ENCODE data around the gene SEPTIN10.

SEPTIN10 gene

DNA sequence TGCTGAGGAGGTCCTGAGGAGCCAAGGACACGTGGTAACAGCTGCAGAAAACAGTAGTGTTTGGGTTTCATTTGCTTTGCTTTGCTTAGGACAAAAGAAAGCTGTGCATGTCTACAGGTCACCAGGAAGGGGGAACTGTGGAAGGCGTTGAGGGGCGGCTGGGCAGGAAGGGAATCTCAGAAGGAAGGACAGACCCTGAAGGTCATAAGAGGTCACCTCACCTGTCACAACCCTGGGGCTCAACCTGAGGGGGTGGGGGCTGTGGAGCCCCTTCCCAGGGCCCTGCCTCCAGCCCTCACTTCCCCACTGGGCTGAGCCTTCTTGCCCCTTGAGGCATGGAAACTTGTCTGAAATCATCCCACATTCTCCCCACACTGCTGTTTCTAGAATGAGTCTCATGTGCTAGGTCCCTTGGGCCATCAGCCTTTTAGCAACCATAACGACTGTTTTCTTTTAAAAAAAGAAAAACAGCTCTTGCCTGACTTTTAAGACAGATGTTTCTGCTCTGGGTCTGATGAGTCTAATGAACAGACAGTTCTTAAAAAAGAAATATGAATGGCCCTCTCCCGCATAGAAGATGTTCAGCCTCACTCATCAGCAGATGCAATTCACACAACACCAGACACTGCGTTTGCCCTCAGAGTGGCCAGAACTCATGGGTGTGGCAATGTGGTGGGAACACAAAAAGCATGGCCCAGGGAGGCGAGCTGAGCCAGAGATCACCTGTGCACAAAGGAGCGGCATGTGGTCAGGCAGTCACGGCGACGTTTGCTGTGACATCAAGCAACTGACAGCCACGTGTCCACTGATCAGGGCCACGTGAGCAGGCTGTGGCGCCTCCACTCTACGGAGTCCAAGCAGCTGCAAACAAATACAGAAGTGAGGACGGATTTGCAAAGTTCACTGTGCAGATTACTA, 84.0 kb downstream of the SEPTIN10 start:
- in situ Hi-C loops (cut with MboI; ENCODE audit: low sequenced_read_pairs, unreplicated experiment): no loop called here
- DNase-seq (ENCODE audit: low spot score): no peak
- TF ChIP-seq, protein P1, sequence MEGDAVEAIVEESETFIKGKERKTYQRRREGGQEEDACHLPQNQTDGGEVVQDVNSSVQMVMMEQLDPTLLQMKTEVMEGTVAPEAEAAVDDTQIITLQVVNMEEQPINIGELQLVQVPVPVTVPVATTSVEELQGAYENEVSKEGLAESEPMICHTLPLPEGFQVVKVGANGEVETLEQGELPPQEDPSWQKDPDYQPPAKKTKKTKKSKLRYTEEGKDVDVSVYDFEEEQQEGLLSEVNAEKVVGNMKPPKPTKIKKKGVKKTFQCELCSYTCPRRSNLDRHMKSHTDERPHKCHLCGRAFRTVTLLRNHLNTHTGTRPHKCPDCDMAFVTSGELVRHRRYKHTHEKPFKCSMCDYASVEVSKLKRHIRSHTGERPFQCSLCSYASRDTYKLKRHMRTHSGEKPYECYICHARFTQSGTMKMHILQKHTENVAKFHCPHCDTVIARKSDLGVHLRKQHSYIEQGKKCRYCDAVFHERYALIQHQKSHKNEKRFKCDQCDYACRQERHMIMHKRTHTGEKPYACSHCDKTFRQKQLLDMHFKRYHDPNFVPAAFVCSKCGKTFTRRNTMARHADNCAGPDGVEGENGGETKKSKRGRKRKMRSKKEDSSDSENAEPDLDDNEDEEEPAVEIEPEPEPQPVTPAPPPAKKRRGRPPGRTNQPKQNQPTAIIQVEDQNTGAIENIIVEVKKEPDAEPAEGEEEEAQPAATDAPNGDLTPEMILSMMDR (IDR thresholded peaks at IDR 0.05; ENCODE audit: borderline replicate concordance, control extremely low read depth, extremely low read depth, insufficient read depth, missing control alignments): no peak

DNA sequence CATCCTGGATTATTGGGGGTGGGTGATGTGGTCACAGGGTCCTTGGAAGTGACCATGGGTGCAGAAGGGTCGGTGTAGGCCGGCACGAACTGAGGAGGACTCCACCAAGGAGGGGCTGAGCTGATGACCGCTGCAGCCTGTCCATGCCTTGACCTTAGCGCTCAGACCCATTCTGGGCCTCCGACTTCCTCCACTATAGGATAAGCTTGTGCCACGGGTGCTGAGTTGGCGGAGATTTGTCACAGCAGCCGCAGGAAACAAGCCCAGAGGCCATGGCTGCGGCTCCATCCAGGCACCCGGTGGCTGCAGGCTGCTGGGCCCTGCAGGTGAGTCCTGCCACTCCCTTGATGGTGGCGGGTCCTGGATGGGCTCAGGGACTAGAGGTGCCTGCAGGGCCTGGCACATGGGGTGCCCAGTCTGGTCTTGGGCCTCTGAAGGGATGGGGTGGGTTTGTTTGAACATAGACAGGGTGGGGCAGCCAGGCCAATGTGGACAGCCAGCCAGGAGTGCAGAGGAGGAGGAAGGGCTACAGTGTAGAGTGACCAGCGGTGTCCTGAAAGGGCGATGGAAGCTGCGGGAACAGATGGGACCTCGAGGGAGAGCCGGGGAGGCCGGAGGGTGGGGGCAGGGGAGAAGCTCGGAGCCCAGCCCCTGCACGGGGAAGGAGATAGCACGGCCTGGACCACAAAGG, 84.8 kb downstream of the SEPTIN10 start:
- DNase-seq (ENCODE audit: low spot score): no peak
- TF ChIP-seq, protein P1 (IDR thresholded peaks at IDR 0.05; ENCODE audit: borderline replicate concordance, control extremely low read depth, extremely low read depth, insufficient read depth, missing control alignments): no peak
- in situ Hi-C loops (cut with MboI; ENCODE audit: low sequenced_read_pairs, unreplicated experiment): no loop called here

DNA sequence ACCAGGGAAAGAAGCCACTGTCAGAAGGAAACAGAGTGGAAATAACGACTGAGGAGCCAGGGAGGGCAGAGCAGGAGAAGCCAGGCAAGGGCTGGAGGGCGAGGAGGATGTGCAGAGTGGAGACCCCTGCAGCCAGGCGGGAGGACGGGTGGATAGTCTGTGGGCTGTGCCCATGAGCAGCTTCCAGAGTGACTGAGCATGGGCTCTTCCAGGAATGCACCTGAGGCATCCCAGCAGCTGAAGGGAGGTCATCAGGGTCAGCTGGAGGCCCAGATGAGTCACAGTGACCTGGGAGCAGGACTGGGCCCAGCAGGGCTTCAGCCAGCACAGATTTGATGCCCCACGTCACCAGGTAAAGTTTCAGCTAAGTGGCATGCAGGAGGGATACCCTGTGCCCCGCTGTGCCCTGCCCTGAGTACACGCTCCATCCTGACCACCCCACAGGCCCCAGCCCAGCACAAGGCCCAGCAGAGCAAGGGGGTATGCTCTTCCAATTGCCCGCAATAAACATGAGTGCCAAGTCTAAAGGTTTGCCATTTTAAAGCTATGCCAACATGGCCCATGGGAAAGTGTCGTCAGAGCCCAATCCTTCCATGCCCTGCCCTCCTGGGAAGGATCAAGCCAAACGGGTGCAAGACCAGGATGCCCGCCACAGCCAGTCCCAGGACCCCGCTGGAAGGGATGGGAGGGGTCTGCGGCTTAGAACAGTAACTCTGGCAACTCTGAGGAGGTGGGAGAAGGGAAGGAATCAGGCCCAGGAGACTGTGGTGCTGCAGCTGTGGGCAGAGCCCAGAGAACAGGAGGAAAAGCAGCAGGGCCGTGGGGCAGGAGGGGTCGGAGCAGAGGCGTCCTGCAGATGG, 85.7 kb downstream of the SEPTIN10 start:
- TF ChIP-seq, protein P1 (IDR thresholded peaks at IDR 0.05; ENCODE audit: borderline replicate concordance, control extremely low read depth, extremely low read depth, insufficient read depth, missing control alignments): no peak
- no peak for DNase-seq (ENCODE audit: low spot score)
- in situ Hi-C loops (cut with MboI; ENCODE audit: low sequenced_read_pairs, unreplicated experiment): no loop called here

DNA sequence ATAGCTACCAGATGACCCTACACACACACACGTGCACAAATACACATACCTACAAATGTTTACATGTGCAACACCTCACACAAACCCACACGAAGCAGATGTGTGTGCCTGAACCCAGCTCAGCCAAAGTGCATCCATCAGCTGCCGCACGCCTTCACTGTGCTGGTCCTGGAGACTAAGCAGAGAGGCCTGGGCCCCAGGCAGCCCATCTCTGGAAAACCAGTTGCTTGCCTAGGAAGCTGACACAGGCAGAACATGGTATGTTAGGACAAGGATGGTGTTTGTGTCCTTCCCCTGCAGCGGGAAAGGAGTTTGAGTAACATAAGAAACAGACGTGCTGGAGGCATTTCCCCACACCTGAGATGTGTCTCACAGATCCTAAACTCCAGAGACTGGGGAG, 86.7 kb downstream of the SEPTIN10 start:
- no peak for DNase-seq (ENCODE audit: low spot score)
- TF ChIP-seq, protein P1 (IDR thresholded peaks at IDR 0.05; ENCODE audit: borderline replicate concordance, control extremely low read depth, extremely low read depth, insufficient read depth, missing control alignments): no peak
- in situ Hi-C loops (cut with MboI; ENCODE audit: low sequenced_read_pairs, unreplicated experiment): no loop called here

DNA sequence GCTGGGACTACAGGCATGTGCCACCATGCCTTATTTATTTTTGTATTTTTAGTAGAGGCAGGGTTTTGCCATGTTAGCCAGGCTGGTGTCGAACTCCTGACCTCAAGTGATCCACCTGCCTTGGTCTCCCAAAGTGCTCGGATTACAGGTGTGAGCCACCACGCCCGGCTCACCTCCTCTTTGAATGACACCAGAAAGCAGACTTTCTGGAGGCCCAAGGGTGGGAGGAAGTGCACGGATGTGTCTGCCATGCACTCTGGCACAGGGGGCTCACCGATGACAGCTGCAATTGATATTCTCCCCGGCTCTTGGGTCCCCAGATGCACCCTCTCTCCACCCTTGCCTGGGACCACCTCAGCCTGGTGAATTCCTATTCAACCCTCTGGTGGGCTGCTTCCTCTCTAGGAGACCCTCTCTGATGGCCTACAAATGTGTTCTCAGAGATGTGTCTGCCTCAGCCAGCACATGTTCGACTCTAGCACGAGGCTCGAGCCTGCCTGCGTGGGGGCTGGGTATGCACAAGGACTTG, 87.3 kb downstream of the SEPTIN10 start:
- in situ Hi-C loops (cut with MboI; ENCODE audit: low sequenced_read_pairs, unreplicated experiment): no loop called here
- TF ChIP-seq, protein P1 (IDR thresholded peaks at IDR 0.05; ENCODE audit: borderline replicate concordance, control extremely low read depth, extremely low read depth, insufficient read depth, missing control alignments): no peak

DNA sequence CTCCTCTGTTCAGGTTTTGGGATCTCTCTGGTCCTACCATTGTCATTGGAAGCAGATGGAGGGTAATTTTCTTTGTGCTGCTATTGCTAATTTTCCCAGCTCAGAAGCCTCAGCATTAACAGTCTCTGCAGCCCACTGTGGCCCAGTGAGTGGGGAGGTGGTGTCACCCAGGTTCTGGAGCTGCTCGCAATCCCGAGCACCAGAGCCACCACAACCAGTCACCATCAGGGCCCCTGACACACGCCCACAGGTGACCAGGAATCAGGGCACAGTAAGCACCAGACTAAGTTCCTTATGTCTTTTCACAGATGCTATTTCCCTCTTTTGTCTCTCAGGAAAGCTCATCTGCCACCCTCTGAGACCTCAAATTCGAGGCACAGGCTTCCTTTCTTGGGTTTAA, 87.9 kb downstream of the SEPTIN10 start:
- no peak for DNase-seq (ENCODE audit: low spot score)
- in situ Hi-C loops (cut with MboI; ENCODE audit: low sequenced_read_pairs, unreplicated experiment): no loop called here
- TF ChIP-seq, protein P1 (IDR thresholded peaks at IDR 0.05; ENCODE audit: borderline replicate concordance, control extremely low read depth, extremely low read depth, insufficient read depth, missing control alignments): no peak

More for the DNA sequence above, 87.3 kb downstream of the SEPTIN10 start:
- no peak for DNase-seq (ENCODE audit: low spot score)

Measured in GM13976 (cell line).